SK-N-SH (cell line): ENCODE data around the gene INTS6. TPM values are rescaled to one million over a fixed set of nuclear protein-coding genes. Genes with fewer than 3 reads are reported as not detected.

ENCODE experiments used
- CTCF ChIA-PET: fragments of 300-600, 350-600 bp; formaldehyde crosslinking; extraction: SDS; loops from one replicate; lab custom pipeline; 2021; lab: Yijun Ruan, JAX
- POLR2A ChIA-PET: fragments of 350-600 bp; sonication (Branson Sonifier 250); formaldehyde crosslinking; extraction: SDS; loops from one replicate; lab custom pipeline; 2020; ENCODE audit warnings: antibody characterized with exemption, inconsistent platforms; lab: Yijun Ruan, JAX
- DNase-seq: peaks from one replicate; pipeline ENCODE4 v3.0.0; 2012
- H2AFZ ChIP-seq: fragments of 200-600 bp; sonication (generic); 2 replicates; pipeline ENCODE4 v1.8.1; 2016; ENCODE audit warnings: antibody characterized with exemption, mild to moderate bottlenecking, low read depth
- H3F3A ChIP-seq: fragments of 200-600 bp; sonication (generic); replicated peaks from 2 replicates; pipeline ENCODE3; 2016; ENCODE audit warnings: antibody characterized with exemption, mild to moderate bottlenecking; ENCODE audit not compliant: insufficient read depth
- H3K27ac ChIP-seq, 2 experiments: fragments of 200-500 bp in 1 of 2; fragments of 200-600 bp in 1 of 2; sonication (Bioruptor generic) in 1 of 2; sonication (generic), shearing (Covaris generic) in 1 of 2; 2 replicates each; pipeline versions ENCODE4 v1.5.1 to v1.6.1; 2014 to 2016; ENCODE audit warnings: low read depth in 2 of 2, inconsistent platforms in 1 of 2, low read length in 1 of 2, mild to moderate bottlenecking in 1 of 2, mixed read lengths in 1 of 2
- H3K27me3 ChIP-seq: fragments of 200-600 bp; sonication (generic), shearing (Covaris generic); 2 replicates; pipeline ENCODE4 v1.6.1; 2016; ENCODE audit warnings: mixed run types; ENCODE audit not compliant: insufficient read depth
- H3K36me3 ChIP-seq, 2 experiments: fragments of 200-500 bp in 1 of 2; fragments of 200-600 bp in 1 of 2; sonication (Bioruptor generic) in 1 of 2; sonication (generic) in 1 of 2; replicated peaks in 1 of 2; 2 replicates each; pipeline versions ENCODE3 to v1.5.1; 2014 to 2016; ENCODE audit warnings: low read length in 1 of 2, mild to moderate bottlenecking in 1 of 2; ENCODE audit not compliant: insufficient read depth in 2 of 2, control insufficient read depth in 1 of 2
- H3K4me1 ChIP-seq, 2 experiments: fragments of 200-500 bp in 1 of 2; fragments of 200-600 bp in 1 of 2; sonication (Bioruptor generic) in 1 of 2; sonication (generic), shearing (Covaris generic) in 1 of 2; 2 replicates each; pipeline versions ENCODE4 v1.5.1 to v1.6.1; 2014 to 2016; ENCODE audit warnings: low read depth in 1 of 2, low read length in 1 of 2, mixed run types in 1 of 2; ENCODE audit not compliant: insufficient read depth in 2 of 2, control insufficient read depth in 1 of 2
- H3K4me2 ChIP-seq: fragments of 200-600 bp; sonication (generic), shearing (Covaris generic); 2 replicates; pipeline ENCODE4 v1.6.1; 2017; ENCODE audit warnings: mixed run types
- H3K4me3 ChIP-seq, 2 experiments: fragments of 200-500 bp in 1 of 2; fragments of 200-600 bp in 1 of 2; sonication (Bioruptor generic) in 1 of 2; sonication (generic), shearing (Covaris generic) in 1 of 2; 2 replicates each; pipeline versions ENCODE4 v1.5.1 to v1.8.1; 2014 to 2016; ENCODE audit warnings: low read depth in 2 of 2, inconsistent platforms in 1 of 2, low read length in 1 of 2, mild to moderate bottlenecking in 1 of 2, mixed read lengths in 1 of 2, moderate library complexity in 1 of 2
- H3K79me2 ChIP-seq: fragments of 200-600 bp; sonication (generic); 2 replicates; pipeline ENCODE4 v1.8.1; 2017; ENCODE audit warnings: mild to moderate bottlenecking; ENCODE audit not compliant: insufficient read depth
- H3K9ac ChIP-seq: fragments of 200-600 bp; sonication (generic); 2 replicates; pipeline ENCODE4 v1.6.1; 2017; ENCODE audit warnings: mixed run types
- H3K9me2 ChIP-seq: fragments of 200-600 bp; sonication (generic); 2 replicates; pipeline ENCODE4 v1.6.1; 2017; ENCODE audit warnings: mixed run types
- H3K9me3 ChIP-seq: fragments of 200-600 bp; sonication (generic); 2 replicates; pipeline ENCODE4 v1.6.1; 2017; ENCODE audit warnings: mixed run types, mild to moderate bottlenecking, moderate library complexity
- H4K20me1 ChIP-seq: fragments of 200-600 bp; sonication (generic); 2 replicates; pipeline ENCODE4 v1.6.1; 2017; ENCODE audit warnings: mild to moderate bottlenecking, mixed run types; ENCODE audit not compliant: insufficient read depth
- EZH2phosphoT487 ChIP-seq: fragments of 200-600 bp; sonication (generic); IDR thresholded peaks from 2 replicates; pipeline ENCODE4 v1.6.1; 2017; ENCODE audit warnings: low read depth, mixed run types, mild to moderate bottlenecking, antibody characterized with exemption, moderate library complexity, borderline replicate concordance
- FOSL2 ChIP-seq: IDR thresholded peaks from 2 replicates; pipeline ENCODE4 v1.4.0; 2012; ENCODE audit warnings: low read depth, mild to moderate bottlenecking, moderate library complexity, borderline replicate concordance
- FOXJ3 ChIP-seq: sonication (generic); formaldehyde crosslinking; IDR thresholded peaks from 2 replicates; pipeline ENCODE4 v1.5.1; 2020; ENCODE audit warnings: mild to moderate bottlenecking, missing genetic modification reagents
- FOXM1 ChIP-seq: IDR thresholded peaks from 2 replicates; pipeline ENCODE4 v1.4.0; 2012; ENCODE audit warnings: low read depth, mild to moderate bottlenecking
- GABPA ChIP-seq: IDR thresholded peaks from 2 replicates; pipeline ENCODE4 v1.4.0; 2012; ENCODE audit warnings: low read depth, mild to moderate bottlenecking
- GATA2 ChIP-seq: sonication (generic); formaldehyde crosslinking; IDR thresholded peaks from 2 replicates; pipeline ENCODE4 v1.5.0; 2020; ENCODE audit warnings: mild to moderate bottlenecking, missing genetic modification reagents
- JUND ChIP-seq: IDR thresholded peaks from 2 replicates; pipeline ENCODE4 v1.4.0; 2012
- MAX ChIP-seq: IDR thresholded peaks from 2 replicates; pipeline ENCODE4 v1.4.0; 2012; ENCODE audit warnings: low read depth
- PBX3 ChIP-seq: IDR thresholded peaks from 2 replicates; pipeline ENCODE4; 2012
- RAD21 ChIP-seq: IDR thresholded peaks from 2 replicates; pipeline ENCODE4 v1.6.1; 2012; ENCODE audit warnings: mild to moderate bottlenecking, low read length
- REST ChIP-seq: IDR thresholded peaks from 2 replicates; pipeline ENCODE4 v1.6.1; 2012; ENCODE audit warnings: mild to moderate bottlenecking, low read depth, low read length, moderate library complexity
- RXRA ChIP-seq: IDR thresholded peaks from 2 replicates; pipeline ENCODE4 v1.4.0; 2012; ENCODE audit warnings: low read depth, mild to moderate bottlenecking, borderline replicate concordance
- SIN3A ChIP-seq: IDR thresholded peaks from 2 replicates; pipeline ENCODE4 v1.6.1; 2012; ENCODE audit warnings: low read depth, mild to moderate bottlenecking, low read length, moderate library complexity, borderline replicate concordance
- SMC3 ChIP-seq: IDR thresholded peaks from 2 replicates; pipeline ENCODE4 v1.6.1; 2012; ENCODE audit warnings: low read depth, low read length, improper control_type of control experiment
- TAF1 ChIP-seq: IDR thresholded peaks from 2 replicates; pipeline ENCODE4 v1.6.1; 2012; ENCODE audit warnings: low read depth, mild to moderate bottlenecking, low read length, moderate library complexity, borderline replicate concordance
- TCF12 ChIP-seq: IDR thresholded peaks from 2 replicates; pipeline ENCODE4 v1.4.0; 2012
- TEAD4 ChIP-seq: IDR thresholded peaks from 2 replicates; pipeline ENCODE4 v1.4.0; 2012; ENCODE audit warnings: mild to moderate bottlenecking, borderline replicate concordance; ENCODE audit not compliant: insufficient read depth
- USF1 ChIP-seq: IDR thresholded peaks from 2 replicates; pipeline ENCODE4 v1.4.0; 2012; ENCODE audit warnings: low read depth, borderline replicate concordance
- USF2 ChIP-seq: fragments of 150-350 bp; IDR thresholded peaks from 2 replicates; pipeline ENCODE4 v1.6.1; 2017; ENCODE audit warnings: antibody characterized with exemption, low read length, low read depth, borderline replicate concordance
- ZBTB33 ChIP-seq: IDR thresholded peaks from 2 replicates; pipeline ENCODE4 v1.4.0; 2012; ENCODE audit warnings: low read depth, borderline replicate concordance
- WGBS: methylation state at CpG from one replicate; pipeline ENCODE4 v1.1.6; 2017; ENCODE audit warnings: low lambda C conversion rate; 5-methylcytosine and 5-hydroxymethylcytosine counted together
- polyA plus RNA-seq, 3 experiments: library from polyadenylated mRNA; depleted of rRNA; stranded (reverse); fragments of >200 nt; gene quantifications; 2 replicates each; pipeline ENCODE4 v1.2.3, GENCODE V29; 2012

INTS6 gene
- polyA plus RNA-seq, 1 of the 3 experiments (the other 2 are of a cell fraction) = 7.7 TPM

GRCh38 chr13:51396352-51396751, 56.5 kb downstream of the INTS6 start:
- CTCF ChIA-PET = no interaction called here

More at GRCh38 chr13:51396352-51396751, 56.5 kb downstream of the INTS6 start:
- POLR2A ChIA-PET = no interaction called here
- Histone ChIP-seq H3K9ac (no peak overlapping the region), H3K4me3 (no peak overlapping the region), H2AFZ (no peak overlapping the region), H3K9me2 (no peaks in the 10 kb centered on the region), H3K4me1 (peaks cover 6 to 13% of the 10 kb centered on the region in 2 experiments; a peak in 3 of 4 replicates), H3K27ac (no peak overlapping the region), H3F3A (peaks cover 3% of the 10 kb centered on the region), H3K36me3 (peaks cover 10 to 21% of the 10 kb centered on the region in 2 experiments), H3K27me3 (no peaks in the 10 kb centered on the region), H3K9me3 (no peaks in the 10 kb centered on the region), H3K4me2 (no peak overlapping the region), H4K20me1 (peaks cover 8% of the 10 kb centered on the region), H3K79me2 (peaks cover 63% of the 10 kb centered on the region; the same call in 1 of the 2 replicates)
- 93% methylated on average over 2 of the region's 2 CpGs for WGBS
- no peak for DNase-seq
- TF ChIP-seq USF2 (no peak), RXRA (no peak), USF1 (no peak), TAF1 (no peak), GATA2 (CRISPR knock-in tag) (no peak), REST (no peak), FOXJ3 (no peak), SMC3 (no peak), ZBTB33 (no peak), SIN3A (no peak), EZH2phosphoT487 (no peak), MAX (no peak), JUND (no peak), TEAD4 (no peak), FOSL2 (no peak), RAD21 (no peak), TCF12 (no peak), PBX3 (no peak), GABPA (no peak), FOXM1 (no peak)
